Measurements from ENCODE around the gene AEBP2.
A peak's percentile ranks its signal among the peaks of the same experiment; 100 is the strongest.

AEBP2 gene

DNA sequence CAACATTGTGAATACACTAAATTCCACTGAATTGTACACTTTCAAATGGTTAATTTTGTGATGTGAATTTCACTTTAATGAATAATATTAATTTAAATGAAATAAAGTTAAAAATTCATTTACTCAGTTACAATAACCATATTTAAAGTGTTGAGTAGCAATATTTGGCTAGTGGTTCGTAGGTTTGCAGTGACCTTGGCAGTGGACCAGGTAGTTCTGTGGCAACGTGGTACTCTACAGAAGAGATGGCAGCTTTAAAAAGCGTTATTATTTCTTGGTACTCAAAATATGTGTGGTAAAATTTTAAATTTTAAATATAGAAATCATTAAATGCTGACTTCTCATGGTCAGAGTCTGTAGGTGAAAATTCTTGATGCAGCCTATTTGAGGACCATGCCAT lies 51.6 kb downstream of the AEBP2 start:
- no peak for DNase-seq (ENCODE audit: insufficient read length)
- TF ChIP-seq POLR2AphosphoS5 (IDR thresholded peaks at IDR 0.05; ENCODE audit: low read depth, low read length): no peak
- TF ChIP-seq POLR2A (IDR thresholded peaks at IDR 0.05; ENCODE audit: low read depth, low read length): no peak
- no peak for TF ChIP-seq TAF1 (IDR thresholded peaks at IDR 0.05; ENCODE audit: borderline replicate concordance, low read depth, low read length)
- no peak for FAIRE-seq

DNA sequence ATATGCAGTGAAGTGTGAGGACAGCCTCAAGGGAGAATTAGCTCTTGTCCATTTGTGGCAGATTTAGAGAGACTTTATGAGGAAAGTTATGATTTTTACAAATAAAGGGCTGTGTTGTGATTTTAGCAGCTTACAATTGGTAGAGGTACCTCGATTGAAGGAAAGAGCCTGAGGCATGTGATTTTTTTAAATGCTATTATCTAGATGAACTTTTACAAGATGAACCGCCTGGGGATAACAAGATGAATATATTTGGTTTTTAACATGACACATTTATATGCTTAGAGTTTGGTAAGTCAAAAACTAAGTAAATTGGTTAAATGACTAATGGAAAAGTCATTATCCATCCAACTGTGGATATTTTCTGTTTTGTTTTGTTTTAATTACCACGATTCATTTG lies 52.6 kb downstream of the AEBP2 start:
- FAIRE-seq (no peak), DNase-seq (ENCODE audit: insufficient read length) (no peak)
- TF ChIP-seq TAF1 (IDR thresholded peaks at IDR 0.05; ENCODE audit: borderline replicate concordance, low read depth, low read length) (no peak), POLR2AphosphoS5 (IDR thresholded peaks at IDR 0.05; ENCODE audit: low read depth, low read length) (no peak), POLR2A (IDR thresholded peaks at IDR 0.05; ENCODE audit: low read depth, low read length) (no peak)

DNA sequence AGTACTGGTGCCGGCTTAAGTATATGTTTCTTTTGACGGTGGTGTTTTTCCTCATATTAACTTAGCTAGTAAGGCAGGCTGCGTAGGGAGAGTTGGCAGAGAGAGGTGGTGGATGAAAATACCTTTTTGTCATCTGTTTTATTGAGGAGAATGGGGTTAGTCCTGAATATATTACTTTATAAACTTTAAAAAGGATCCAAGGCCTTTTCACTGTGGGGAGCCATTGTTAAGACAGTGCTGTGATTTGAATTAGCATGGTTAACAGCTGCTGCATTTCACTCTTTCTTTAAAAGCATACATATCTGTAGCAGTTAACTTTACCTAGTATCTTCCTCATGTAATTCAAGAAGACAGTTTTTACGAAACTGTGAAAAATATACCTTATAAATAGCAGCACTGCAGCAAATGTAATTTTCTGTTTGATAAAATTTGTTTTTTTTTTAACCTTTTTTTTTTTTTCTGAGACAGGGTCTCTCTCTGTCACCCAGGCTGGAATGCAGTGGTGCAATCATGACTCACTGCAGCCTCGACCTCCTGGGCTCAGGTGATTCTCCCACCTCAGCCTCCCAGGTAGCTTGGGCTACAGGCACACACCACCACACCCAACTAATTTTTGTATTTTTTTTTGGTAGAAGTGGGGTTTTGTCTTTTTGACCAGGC lies 57.1 kb downstream of the AEBP2 start:
- FAIRE-seq: no peak
- no peak for DNase-seq (ENCODE audit: insufficient read length)
- no peak for TF ChIP-seq POLR2AphosphoS5 (IDR thresholded peaks at IDR 0.05; ENCODE audit: low read depth, low read length)
- no peak for TF ChIP-seq TAF1 (IDR thresholded peaks at IDR 0.05; ENCODE audit: borderline replicate concordance, low read depth, low read length)
- no peak for TF ChIP-seq POLR2A (IDR thresholded peaks at IDR 0.05; ENCODE audit: low read depth, low read length)

DNA sequence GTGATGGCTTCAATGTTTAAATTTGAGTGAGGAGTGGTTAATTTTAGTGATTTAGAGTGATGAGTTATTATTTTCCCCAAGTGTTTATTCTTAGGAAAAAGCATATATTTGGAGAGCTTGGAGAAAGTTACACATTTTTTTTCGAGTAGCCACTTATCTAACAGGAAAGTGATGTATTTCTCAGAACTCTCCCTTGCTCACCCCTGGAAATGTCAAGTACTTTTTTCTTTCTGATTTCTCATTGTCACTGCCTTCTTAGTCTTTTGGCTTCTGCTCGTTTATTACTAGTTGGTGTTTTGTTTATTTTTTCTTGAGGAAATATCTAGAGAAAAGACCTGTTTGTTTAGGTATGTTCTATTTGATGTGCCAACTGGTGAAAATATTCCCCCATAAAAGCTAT lies 58.8 kb downstream of the AEBP2 start:
- FAIRE-seq (peak; percentile 24), DNase-seq (ENCODE audit: insufficient read length) (no peak)
- TF ChIP-seq POLR2A (IDR thresholded peaks at IDR 0.05; ENCODE audit: low read depth, low read length) (no peak), POLR2AphosphoS5 (IDR thresholded peaks at IDR 0.05; ENCODE audit: low read depth, low read length) (no peak), TAF1 (IDR thresholded peaks at IDR 0.05; ENCODE audit: borderline replicate concordance, low read depth, low read length) (no peak)

DNA sequence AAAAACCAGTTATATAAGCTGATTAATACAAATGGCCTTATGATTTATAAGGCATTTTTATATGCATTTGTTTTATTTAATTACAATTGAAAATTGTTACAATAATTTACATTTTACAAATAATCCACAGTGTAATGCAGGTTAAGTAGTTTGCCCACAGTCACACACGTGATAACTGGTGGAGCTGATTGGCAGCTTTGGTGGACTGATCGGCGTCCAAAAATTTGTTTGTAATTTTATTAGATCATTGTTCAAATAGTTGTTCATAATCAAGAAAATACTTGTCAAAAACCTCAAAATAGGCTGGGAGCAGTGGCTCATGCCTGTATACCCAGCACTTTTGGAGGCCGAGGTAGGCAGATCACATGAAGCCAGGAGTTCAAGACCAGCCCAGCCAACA lies 59.7 kb downstream of the AEBP2 start:
- FAIRE-seq: no peak
- no peak for DNase-seq (ENCODE audit: insufficient read length)
- TF ChIP-seq POLR2AphosphoS5 (IDR thresholded peaks at IDR 0.05; ENCODE audit: low read depth, low read length) (no peak), POLR2A (IDR thresholded peaks at IDR 0.05; ENCODE audit: low read depth, low read length) (no peak), TAF1 (IDR thresholded peaks at IDR 0.05; ENCODE audit: borderline replicate concordance, low read depth, low read length) (no peak)

DNA sequence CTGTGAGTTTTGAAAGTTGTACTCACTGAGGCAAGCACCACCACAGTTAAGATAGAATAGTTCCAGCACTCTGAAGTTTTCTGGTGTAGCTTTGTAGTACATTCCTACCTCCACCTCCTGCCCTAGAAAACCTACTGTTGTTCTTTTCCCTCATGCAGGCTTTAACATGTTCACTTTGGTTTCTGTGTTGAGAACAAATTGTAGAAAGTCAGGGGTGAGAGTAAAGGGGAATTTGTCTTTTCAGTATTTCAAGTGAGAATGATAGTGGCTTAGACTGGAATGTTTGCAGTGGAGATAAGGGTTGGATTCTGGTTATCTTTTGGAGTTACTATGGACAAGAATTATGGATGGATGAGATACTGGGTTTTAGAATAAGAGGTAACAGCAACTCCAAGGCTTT lies 67.2 kb downstream of the AEBP2 start:
- DNase-seq (ENCODE audit: insufficient read length) (no peak), FAIRE-seq (no peak)
- TF ChIP-seq POLR2A (IDR thresholded peaks at IDR 0.05; ENCODE audit: low read depth, low read length): no peak
- no peak for TF ChIP-seq TAF1 (IDR thresholded peaks at IDR 0.05; ENCODE audit: borderline replicate concordance, low read depth, low read length)
- TF ChIP-seq POLR2AphosphoS5 (IDR thresholded peaks at IDR 0.05; ENCODE audit: low read depth, low read length): no peak

DNA sequence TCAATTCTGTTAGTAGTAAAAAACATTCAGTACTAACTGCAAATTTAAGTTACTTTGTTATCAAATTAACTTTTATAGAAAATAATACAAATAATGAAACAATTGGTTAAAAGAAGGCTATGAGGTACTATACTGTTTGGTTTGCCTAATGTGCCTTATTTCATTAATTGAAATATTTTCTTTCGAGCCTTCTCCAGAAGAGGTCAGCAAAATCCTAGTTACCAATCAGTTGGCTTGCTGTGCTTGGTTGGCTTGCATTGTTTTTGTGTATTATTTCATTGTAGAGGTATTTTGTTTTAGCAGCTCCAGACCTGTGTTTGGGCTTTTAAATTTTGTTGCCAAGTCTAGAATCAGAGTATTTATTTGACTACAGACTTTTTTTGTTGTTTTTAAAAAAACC lies 68.5 kb downstream of the AEBP2 start:
- FAIRE-seq (no peak), DNase-seq (ENCODE audit: insufficient read length) (no peak)

DNA sequence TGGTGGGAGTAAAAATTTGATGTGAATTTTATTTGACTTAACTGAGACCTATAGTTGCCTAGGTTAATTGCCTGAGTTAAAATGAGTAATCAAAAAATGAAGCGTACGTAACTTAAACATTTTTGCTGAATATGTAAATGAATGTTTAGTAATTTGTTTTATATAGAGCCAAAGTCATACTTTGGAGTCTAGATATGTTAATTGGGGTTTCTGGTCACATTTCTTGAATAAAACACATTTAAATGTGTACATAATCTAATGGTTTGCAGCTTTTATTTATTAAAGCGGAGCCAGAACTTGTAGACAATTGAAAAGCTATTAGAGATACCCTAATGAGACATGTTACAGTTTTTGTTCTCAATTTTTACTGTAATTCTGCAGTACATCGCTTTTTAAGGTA lies 71.2 kb downstream of the AEBP2 start:
- no peak for DNase-seq (ENCODE audit: insufficient read length)
- TF ChIP-seq TAF1 (IDR thresholded peaks at IDR 0.05; ENCODE audit: borderline replicate concordance, low read depth, low read length) (no peak), POLR2AphosphoS5 (IDR thresholded peaks at IDR 0.05; ENCODE audit: low read depth, low read length) (no peak), POLR2A (IDR thresholded peaks at IDR 0.05; ENCODE audit: low read depth, low read length) (no peak)
- no peak for FAIRE-seq

More for the DNA sequence above, 68.5 kb downstream of the AEBP2 start:
- TF ChIP-seq TAF1 (IDR thresholded peaks at IDR 0.05; ENCODE audit: borderline replicate concordance, low read depth, low read length) (no peak), POLR2AphosphoS5 (IDR thresholded peaks at IDR 0.05; ENCODE audit: low read depth, low read length) (no peak), POLR2A (IDR thresholded peaks at IDR 0.05; ENCODE audit: low read depth, low read length) (no peak)

DNA sequence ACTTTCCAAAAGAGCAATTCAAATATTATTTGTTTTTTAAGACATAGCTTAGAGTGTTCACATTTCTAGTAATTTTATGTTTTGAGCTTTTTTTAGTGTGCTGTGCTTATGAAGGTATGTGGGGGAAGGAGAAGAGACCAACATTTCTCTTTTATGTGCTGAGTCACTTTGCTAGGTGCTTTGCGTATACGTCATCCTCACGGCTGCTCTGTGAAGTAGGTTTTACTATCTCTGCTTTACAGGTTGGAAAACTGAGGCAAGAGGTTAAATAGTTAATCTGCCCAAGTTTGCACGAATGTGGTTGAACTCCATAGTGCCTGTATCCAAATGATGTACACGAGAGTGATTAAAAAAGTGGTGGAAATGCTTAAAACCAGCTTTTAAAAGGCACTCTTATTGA lies 75.9 kb downstream of the AEBP2 start:
- FAIRE-seq (no peak), DNase-seq (ENCODE audit: insufficient read length) (no peak)
- TF ChIP-seq POLR2A (IDR thresholded peaks at IDR 0.05; ENCODE audit: low read depth, low read length): no peak
- TF ChIP-seq POLR2AphosphoS5 (IDR thresholded peaks at IDR 0.05; ENCODE audit: low read depth, low read length): no peak
- TF ChIP-seq TAF1 (IDR thresholded peaks at IDR 0.05; ENCODE audit: borderline replicate concordance, low read depth, low read length): no peak

DNA sequence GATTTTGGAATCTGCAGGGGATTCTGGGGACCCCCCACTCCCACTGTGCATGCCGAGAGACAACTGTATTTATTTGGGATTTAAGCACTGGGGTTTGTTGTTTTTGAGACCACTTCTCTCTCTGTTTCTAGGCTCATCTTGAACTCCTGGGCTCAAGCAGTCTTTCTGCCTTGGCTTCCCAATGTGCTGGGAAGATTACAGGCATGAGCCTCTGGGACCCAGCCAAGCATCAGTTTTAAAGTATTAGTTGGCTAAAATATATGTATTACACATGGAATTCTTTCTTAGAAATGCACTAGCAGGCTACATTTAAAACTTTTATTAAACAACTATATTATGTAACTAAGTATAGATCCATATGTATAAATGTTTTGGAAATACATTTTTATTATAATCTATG lies 78.3 kb downstream of the AEBP2 start:
- no peak for TF ChIP-seq TAF1 (IDR thresholded peaks at IDR 0.05; ENCODE audit: borderline replicate concordance, low read depth, low read length)
- no peak for TF ChIP-seq POLR2AphosphoS5 (IDR thresholded peaks at IDR 0.05; ENCODE audit: low read depth, low read length)
- TF ChIP-seq POLR2A (IDR thresholded peaks at IDR 0.05; ENCODE audit: low read depth, low read length): no peak
- no peak for FAIRE-seq
- no peak for DNase-seq (ENCODE audit: insufficient read length)

DNA sequence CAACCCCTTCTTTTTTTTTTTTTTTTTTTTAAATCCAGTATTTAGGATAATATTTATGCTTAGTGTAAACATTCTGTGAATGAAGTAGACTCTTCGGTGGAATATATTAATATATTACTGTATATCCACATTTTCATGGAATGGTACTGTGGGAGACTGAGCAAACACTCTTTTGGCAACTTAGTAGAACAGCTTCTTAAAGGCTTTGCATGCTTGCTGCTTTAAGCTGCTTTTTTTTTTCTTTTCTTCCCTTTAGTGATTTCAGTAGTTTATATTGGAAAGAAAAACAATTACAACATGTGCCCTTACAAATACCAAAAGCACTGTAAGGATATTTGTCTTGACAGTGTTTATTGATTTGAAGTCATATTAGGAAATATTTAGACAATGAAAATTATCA lies 78.9 kb downstream of the AEBP2 start:
- FAIRE-seq: no peak
- no peak for TF ChIP-seq POLR2A (IDR thresholded peaks at IDR 0.05; ENCODE audit: low read depth, low read length)
- no peak for TF ChIP-seq POLR2AphosphoS5 (IDR thresholded peaks at IDR 0.05; ENCODE audit: low read depth, low read length)
- no peak for TF ChIP-seq TAF1 (IDR thresholded peaks at IDR 0.05; ENCODE audit: borderline replicate concordance, low read depth, low read length)
- no peak for DNase-seq (ENCODE audit: insufficient read length)

DNA sequence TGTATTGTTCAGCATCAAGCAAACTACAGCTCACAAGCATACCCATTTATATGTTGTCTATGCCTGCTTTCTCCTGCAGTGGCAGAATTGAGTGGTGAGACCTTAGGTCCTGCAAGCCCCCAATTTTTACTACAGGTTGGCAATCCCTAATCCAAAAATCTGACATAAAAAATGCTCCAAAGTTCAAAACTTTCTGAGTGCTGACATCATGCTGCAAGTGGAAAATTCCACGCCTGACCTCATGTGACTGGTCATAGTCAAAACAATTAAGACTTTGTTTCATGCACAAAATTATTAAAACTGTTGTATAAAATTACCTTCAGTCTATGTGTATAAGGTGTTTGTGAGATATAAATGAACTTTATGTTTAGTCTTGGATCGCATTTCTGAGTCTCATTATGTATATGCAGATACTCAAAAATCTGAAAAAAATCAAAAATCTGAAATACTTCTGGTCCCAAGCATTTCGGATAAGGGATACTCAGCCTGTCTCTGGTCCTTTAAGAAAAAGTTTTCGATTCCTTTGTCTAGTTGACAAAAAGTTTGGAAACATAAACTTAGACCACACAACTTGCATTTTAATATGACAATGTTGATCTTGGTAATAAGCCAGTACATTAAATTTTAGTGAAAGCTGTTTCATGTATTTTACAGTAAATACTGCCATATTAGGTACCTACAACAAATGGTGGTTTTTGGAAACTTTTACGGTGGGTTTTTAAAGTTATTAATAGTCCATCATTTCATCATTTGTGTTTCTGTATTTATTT lies 81.5 kb downstream of the AEBP2 start:
- FAIRE-seq: no peak
- TF ChIP-seq POLR2AphosphoS5 (IDR thresholded peaks at IDR 0.05; ENCODE audit: low read depth, low read length) (no peak), POLR2A (IDR thresholded peaks at IDR 0.05; ENCODE audit: low read depth, low read length) (no peak), TAF1 (IDR thresholded peaks at IDR 0.05; ENCODE audit: borderline replicate concordance, low read depth, low read length) (no peak)
- no peak for DNase-seq (ENCODE audit: insufficient read length)

Measured in GM12892 (cell line).